Measurements from ENCODE around the gene TUBB1.
"Not testable (repeated sequence)": the region's sequence is repeated elsewhere in the genome, so short reads cannot be mapped to it uniquely, and the experiment has no call there.

Gene TUBB1

DNA sequence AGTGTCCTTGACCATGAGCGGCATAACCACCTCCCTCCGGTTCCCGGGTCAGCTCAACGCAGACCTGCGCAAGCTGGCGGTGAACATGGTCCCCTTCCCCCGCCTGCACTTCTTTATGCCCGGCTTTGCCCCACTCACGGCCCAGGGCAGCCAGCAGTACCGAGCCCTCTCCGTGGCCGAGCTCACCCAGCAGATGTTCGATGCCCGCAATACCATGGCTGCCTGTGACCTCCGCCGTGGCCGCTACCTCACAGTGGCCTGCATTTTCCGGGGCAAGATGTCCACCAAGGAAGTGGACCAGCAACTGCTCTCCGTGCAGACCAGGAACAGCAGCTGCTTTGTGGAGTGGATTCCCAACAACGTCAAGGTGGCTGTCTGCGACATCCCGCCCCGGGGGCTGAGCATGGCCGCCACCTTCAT is 4.9 kb downstream of the TUBB1 start:
- no peak for DNase-seq

DNA sequence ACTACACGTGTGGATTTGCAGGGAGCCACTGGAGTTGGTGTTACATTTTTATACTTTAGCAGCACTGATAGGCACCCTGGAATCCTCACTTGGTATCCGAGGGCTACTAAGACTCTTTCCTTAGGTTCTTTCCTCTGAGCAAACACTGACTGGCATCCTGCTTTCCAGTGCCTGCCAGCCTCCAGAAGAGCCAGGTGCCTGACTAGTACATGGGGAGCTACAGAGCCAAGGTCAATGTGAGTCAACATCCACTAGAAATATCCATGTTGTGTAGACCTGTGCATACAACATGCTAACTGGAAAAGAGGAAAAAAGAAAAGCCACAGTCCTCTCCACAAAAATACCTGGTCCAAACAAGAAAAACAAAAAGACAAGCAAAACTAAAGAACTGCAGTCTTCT is 5.9 kb downstream of the TUBB1 start:
- DNase-seq, result no peak

DNA sequence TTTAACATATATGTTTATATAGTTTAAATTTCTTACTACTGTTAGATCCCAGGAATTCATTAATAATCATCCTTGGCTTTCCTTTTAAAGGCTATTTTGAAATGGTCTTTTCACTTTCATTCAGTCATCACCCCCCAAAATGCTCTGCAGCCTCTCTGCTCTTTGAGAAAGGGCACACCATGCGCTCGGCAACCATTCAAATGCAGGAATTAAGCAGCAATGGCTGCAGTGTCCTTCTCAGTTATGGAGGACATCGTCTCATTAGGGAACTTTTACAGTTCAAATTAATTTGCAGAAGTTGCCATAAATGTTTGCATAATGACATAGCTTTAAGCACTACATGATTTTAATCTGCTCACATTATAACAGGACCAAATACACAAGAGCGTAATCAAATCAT is 6.3 kb downstream of the TUBB1 start:
- DNase-seq, result no peak

DNA sequence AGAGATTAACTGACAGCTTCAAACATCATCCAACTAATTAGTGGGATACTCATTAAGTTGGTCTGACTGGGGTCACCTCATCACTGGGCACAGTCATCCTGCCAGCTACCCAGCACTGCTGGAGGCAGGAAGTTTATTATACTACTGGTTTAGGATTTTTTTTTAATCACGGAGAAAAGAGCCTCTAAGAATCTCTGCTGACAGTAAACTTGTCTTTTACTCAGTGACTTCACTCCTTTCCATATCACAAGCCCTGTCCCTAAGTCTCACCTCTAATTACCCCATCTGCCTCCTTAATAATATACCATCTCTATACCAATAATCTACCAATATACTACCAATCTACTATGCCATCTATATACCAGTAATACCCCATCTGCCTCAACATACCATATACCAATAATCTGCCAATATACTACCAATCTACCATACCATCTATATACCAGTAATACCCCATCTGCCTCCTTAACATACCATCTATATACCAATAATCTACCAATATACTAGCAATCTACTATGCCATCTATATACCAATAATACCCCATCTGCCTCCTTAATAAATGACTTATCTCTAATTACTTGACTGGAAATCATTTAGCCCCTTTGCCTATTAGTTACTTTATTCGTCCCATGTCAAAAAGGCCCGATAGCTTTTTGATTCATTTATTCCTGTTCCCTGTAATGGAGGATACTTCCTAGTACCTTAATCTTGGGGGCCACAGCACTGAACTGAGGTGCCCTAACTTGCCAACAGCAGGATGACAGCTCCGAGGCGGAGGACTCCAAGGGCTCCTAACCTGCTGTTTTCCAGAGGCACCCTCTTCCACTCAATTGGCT is 7.9 kb downstream of the TUBB1 start:
- no peak for DNase-seq

- peak; percentile 29 for DNase-seq
Observed at GRCh38 chr20:59027741-59028320, 8.6 kb downstream of the TUBB1 start.

GRCh38 chr20:59028812-59029211 is 9.6 kb downstream of the TUBB1 start:
- no peak for DNase-seq

- no peak for DNase-seq
Observed at GRCh38 chr20:59030911-59031563, 11.8 kb downstream of the TUBB1 start.

- no peak for DNase-seq
Observed at GRCh38 chr20:59031564-59032022, 12.4 kb downstream of the TUBB1 start.

- peak; percentile 95 for DNase-seq
Observed at GRCh38 chr20:59032023-59032712, 12.9 kb downstream of the TUBB1 start, which contains the start of gene ATP5F1E. Gene ATP5F1E (minus strand): TSS chr20:59032335. CDS start chr20:59032251, 84 bp downstream.

GRCh38 chr20:59032713-59033059 is 13.5 kb downstream of the TUBB1 start:
- no peak for DNase-seq

- DNase-seq, result no peak
Observed at GRCh38 chr20:59033093-59033492, 13.9 kb downstream of the TUBB1 start.

DNA sequence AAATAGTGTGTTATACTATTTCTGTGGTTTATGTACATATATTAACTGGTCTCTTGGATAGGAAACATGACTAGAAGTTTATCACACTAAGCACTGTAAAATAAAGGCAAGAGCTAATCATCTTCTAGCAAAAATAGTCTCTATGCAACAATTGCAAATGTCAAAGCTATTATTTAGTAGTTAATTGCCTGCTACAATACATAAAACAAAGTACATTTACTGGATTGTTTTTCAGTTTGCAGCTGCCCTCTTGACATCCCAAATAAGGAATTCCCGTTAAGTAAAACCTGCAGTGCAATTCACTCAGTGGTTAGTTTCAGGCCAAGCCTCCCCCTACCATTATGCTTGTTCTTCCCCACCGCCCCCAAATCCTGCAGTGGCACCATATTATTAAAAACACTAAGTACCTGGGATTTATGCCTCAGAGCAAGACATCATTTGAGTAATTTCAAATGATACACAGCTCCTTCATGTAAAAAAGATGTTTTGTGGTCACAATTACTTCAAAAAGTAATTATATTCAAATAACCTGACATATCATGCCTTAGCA is 14.5 kb downstream of the TUBB1 start:
- no peak for DNase-seq

GRCh38 chr20:59035381-59035780 is 16.2 kb downstream of the TUBB1 start:
- no peak for DNase-seq

DNA sequence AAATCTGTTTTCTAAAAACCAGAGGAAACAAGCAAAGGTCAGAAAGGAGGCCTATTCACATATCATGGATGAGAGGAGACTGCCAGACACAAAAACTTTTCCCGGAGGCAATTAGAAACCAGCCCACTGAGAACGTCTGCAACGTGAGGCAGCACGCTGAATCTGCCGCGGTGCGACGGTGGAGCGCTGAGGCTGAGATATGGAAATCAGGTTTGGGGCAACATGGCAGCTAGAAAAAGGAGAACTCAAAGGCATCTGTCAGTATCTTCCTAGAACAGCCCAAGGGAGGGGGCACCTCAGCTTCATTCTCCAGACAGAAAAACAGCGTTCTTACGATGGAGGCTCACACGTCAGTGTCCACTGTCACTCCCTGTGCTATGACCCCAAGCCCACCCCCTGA is 18.2 kb downstream of the TUBB1 start:
- no peak for DNase-seq

DNA sequence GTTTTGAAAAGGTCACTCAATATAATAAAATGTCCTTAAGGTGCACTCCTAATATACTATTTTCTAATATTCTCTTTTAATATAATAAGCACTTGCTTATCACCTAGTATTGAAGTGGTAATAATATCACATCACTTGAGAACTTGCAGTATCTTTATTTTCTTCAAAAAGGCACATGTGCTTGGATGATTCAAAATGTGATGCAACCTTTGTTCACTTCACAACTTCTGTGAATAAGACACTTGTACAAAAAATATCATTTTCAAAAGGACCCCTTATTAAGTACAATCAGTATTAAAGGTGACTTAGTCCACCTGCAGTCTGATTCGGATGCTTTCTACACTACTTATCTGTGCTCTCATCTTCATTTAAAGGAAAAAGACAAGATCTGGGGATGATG is 20.0 kb downstream of the TUBB1 start:
- DNase-seq, result peak; percentile 42

- DNase-seq, result no peak
Observed at GRCh38 chr20:59040667-59041066, 21.4 kb downstream of the TUBB1 start.

DNA sequence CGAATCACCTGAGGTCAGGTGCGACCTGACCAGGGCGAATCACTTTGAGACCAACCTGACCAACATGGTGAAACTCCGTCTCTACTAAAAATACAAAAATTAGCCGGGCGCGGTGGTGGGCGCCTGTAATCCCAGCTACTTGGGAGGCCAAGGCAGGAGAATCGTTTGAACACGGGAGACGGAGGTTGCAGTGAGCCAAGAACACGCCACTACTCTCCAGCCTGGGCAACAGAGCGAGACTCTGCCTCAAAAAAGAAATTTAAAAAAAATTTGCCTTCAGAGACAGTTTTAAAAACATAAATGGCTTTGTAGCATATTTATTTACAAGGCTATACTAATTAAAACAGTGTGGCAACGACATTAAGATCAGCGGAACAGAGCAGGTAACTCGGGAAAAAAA is 22.3 kb downstream of the TUBB1 start:
- not testable (repeated sequence) for DNase-seq

DNA sequence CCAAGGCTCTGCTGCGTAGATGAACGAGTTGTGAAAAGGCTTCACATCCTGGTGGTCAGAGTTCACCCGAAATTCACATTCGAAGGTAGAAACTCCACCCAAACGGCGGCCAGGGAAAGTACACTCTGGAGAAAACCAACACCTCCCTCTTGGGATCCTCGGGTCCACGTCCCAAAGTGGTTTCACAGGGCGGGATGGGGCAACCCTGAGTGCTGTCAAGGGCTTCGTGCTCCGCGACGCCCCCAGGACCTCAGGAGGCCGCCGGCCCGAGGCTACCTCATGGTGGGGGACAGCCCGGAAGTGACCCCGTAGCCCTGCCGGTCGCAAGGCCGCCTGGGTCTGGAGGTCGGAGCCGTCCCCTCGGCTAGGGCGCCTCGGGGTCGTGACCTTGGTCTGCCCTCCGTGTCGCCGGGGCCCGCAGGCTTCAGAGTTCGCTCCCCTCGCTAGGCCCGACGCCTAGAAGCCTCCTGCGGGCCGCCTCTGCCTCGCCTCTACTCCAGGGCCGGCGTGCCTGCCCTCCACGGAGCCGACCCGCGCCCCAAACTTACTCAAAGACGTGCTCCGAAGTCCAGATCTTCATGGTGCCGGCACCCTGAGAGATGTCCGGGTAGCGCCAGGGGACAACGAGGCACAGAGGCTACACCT is 23.0 kb downstream of the TUBB1 start, which contains the start of gene PRELID3B:
PRELID3B (minus strand) TSS at position 636 of the 645 bp plus-strand sequence; CDS start at position 580, 56 bp downstream.
- DNase-seq, result peak; percentile 20

DNA sequence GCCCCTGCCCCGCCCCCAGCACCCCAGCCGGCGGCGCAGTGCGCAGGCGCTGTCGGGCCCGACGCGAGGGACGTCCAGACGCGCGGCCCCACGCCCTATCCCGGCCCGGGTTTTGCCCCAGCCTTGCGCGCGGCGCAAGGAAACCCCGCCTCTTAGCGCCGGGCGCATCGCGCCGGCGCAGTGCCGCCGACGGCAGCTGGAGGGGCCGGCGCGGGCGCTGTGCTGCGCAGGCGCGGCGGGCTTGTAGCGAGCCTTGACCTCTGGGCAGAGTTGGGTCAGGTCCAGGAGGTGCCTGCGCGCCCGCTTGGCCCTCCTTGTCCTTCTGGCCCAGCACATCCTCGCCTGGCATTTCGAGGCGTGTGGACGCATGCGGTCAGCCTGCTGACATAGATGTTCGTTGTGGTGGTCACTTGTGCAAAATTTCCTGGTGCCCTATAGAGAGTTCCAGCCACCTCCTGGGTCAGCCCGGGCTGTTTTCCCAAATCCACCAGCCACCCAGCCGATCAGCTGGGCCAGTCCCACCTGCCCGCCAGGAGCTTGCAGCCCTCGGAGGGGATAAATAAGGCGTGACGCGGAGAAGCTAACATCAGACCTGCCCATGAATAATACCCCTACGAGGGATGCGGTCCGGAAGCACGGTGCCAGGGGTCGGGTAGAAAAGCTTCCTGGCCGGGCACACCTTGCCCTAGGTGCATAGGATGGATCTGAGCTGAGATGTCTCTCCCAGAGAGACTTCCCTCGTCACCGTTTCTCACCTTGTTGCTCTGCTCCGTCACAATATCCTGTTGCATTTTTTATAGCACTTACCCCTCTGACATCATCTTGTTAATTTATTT is 23.8 kb downstream of the TUBB1 start:
- DNase-seq, result peak; percentile 97

DNA sequence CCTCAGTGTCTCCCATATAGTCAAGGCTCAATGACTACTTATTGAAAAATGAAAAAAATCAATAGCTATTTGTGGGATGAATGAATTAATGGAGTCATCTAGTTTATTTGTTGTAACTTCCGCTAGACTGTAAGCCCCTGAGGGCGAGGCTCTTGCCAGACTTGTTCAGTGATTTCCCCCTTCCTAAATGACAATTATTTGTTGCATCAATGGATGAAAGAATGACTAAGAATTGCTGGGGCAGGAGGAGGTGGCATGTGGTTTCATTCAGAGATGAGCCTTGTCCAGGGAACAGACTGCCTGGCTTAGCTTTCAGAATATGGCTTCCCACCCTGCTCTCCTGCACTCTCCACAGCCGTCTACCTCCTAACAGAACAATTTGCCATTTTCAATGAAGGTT is 24.5 kb downstream of the TUBB1 start:
- peak; percentile 48 for DNase-seq

DNA sequence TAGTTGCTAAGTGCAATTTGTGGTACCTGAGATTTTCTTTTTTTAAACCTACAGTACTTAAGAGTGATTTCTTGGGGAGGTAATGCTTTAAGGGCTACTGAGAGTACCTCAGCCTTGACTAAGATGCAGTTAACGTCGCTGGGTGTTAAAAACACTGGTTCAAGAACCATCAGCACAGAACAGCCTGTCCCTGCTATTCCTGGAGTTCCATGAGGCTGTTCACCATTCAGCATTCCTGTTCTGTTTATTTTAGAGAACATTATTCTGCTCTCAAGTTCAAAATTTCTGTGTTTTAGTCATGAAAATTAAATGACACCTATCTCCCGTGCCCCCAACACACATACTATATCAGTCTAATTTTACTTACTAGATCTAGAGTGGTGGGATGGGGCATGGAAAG is 25.1 kb downstream of the TUBB1 start:
- no peak for DNase-seq

Measured in inflammatory macrophage treated with lipopolysaccharide for 4 hours (primary cell).